Measurements from ENCODE around the gene LCE1E. TPM values are rescaled to one million over a fixed set of nuclear protein-coding genes. Genes with fewer than 3 reads are reported as not detected.

Gene LCE1E
- total RNA-seq, result not detected
- polyA plus RNA-seq (ENCODE audit: insufficient read length in 6 of 6), result not detected
- long read RNA-seq, donor 1, result 0 reads
- long read RNA-seq, donor 2, result 0 reads
- long read RNA-seq, donor 3, result 0 reads
- long read RNA-seq, donor 4, result 0 reads
- long read RNA-seq, donor 5, result 0 reads
- long read RNA-seq, donor 6, result 0 reads
- long read RNA-seq, donor 7, result 0 reads
- long read RNA-seq, donor 8, result 0 reads
- long read RNA-seq, donor 9, result 0 reads
- long read RNA-seq, donor 10, result 0 reads
- long read RNA-seq, donor 11, result 0 reads
- long read RNA-seq, donor 12, result 0 reads

- DNase-seq (no peak), ATAC-seq (no peak)
- intact Hi-C loops (cut with DNase I), result no loop called here
- peaks cover 0 to 5% of the 10 kb centered on the region in 2 donors for H3K27me3 ChIP-seq
- H3K9me3 ChIP-seq, result no peaks in the 10 kb centered on the region
- no peak for TF ChIP-seq CTCF (IDR thresholded peaks at IDR 0.05)
- no peak within 1 kb of the TSS for H3K4me3 ChIP-seq
- H3K27ac ChIP-seq, result no peak within 1 kb of the TSS
- no peaks in the 10 kb centered on the region for H3K36me3 ChIP-seq
- H3K4me1 ChIP-seq, result no peaks in the 10 kb centered on the region
Observed at GRCh38 chr1:152786077-152786476, at the start of gene LCE1E. TSS of gene LCE1E (plus strand) at chr1:152786257. CDS start at chr1:152787300, 1,043 bp downstream.

GRCh38 chr1:152737997-152738396 is 48.1 kb upstream of the LCE1E start:
- Histone ChIP-seq H3K36me3 (no peaks in the 10 kb centered on the region), H3K27me3 (peaks cover 0 to 6% of the 10 kb centered on the region in 2 donors), H3K4me3 (no peak overlapping the region), H3K4me1 (no peaks in the 10 kb centered on the region), H3K27ac (no peak overlapping the region), H3K9me3 (no peaks in the 10 kb centered on the region)
- intact Hi-C loops (cut with DNase I), result no loop called here
- no peak for TF ChIP-seq CTCF (IDR thresholded peaks at IDR 0.05)
- DNase-seq, result no peak
- ATAC-seq, result no peak

GRCh38 chr1:152739841-152740240 is 46.2 kb upstream of the LCE1E start:
- no peaks in the 10 kb centered on the region for H3K9me3 ChIP-seq
- intact Hi-C loops (cut with DNase I), result no loop called here

GRCh38 chr1:152741656-152742055 is 44.4 kb upstream of the LCE1E start:
- DNase-seq, result no peak
- no peak overlapping the region for H3K27ac ChIP-seq

More at GRCh38 chr1:152739841-152740240, 46.2 kb upstream of the LCE1E start:
- H3K4me1 ChIP-seq, result no peaks in the 10 kb centered on the region
- TF ChIP-seq CTCF (IDR thresholded peaks at IDR 0.05), result no peak
- H3K27me3 ChIP-seq, result peaks cover 0 to 6% of the 10 kb centered on the region in 2 donors
- H3K36me3 ChIP-seq, result no peaks in the 10 kb centered on the region
- H3K27ac ChIP-seq, result no peak overlapping the region
- DNase-seq (no peak), ATAC-seq (no peak)
- no peak overlapping the region for H3K4me3 ChIP-seq

More at GRCh38 chr1:152741656-152742055, 44.4 kb upstream of the LCE1E start:
- no peak for TF ChIP-seq CTCF (IDR thresholded peaks at IDR 0.05)
- H3K4me3 ChIP-seq, result no peak overlapping the region
- no peak for ATAC-seq
- peaks cover 0 to 3% of the 10 kb centered on the region in 2 donors for H3K27me3 ChIP-seq
- H3K9me3 ChIP-seq, result no peaks in the 10 kb centered on the region
- no peaks in the 10 kb centered on the region for H3K36me3 ChIP-seq
- H3K4me1 ChIP-seq, result no peaks in the 10 kb centered on the region
- intact Hi-C loops (cut with DNase I), result no loop called here
